Epithelial cell of prostate (primary cell): Measurements from ENCODE around the gene GRID1.
A peak's percentile ranks its signal among the peaks of the same experiment; 100 is the strongest.
"Not testable (repeated sequence)": the region's sequence is repeated elsewhere in the genome, so short reads cannot be mapped to it uniquely, and the experiment has no call there.

Experiments used
- DNase-seq: peaks from one replicate; pipeline ENCODE4 v3.0.0-alpha.2; 2011; ENCODE audit warnings: low read depth, low spot score
- H3K27ac ChIP-seq: fragments of 450-650 bp; 2 replicates; pipeline ENCODE4 v1.5.1; 2017; ENCODE audit warnings: mild to moderate bottlenecking

Gene GRID1

DNA sequence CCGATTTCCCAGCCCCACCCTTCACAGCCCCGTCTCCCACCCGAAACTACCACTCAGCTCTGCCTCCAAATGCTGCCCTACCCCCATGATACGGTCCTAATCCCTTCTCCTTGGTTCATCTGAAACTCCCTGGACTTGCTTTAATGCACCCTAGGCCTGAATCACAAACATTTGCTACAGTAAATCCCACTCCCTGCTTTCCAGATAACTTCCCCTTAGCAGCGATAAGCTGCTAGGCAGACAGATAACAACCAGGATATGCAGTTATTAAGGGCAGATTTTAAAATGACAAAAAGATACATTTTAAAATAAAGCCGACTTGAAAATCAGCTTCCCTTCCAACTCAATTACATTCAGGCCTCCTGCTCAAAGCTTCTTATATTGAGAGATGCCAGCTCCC, 514.7 kb downstream of the GRID1 start:
- DNase-seq: no peak
- H3K27ac ChIP-seq: no peak overlapping the region

GRCh38 chr10:85851325-85851724, 515.3 kb downstream of the GRID1 start:
- DNase-seq: peak; percentile 16
- H3K27ac ChIP-seq: no peak overlapping the region

- DNase-seq: no peak
- no peak overlapping the region for H3K27ac ChIP-seq
These were observed 515.9 kb downstream of the GRID1 start for GRCh38 chr10:85850736-85851135.

GRCh38 chr10:85849315-85849714, 517.3 kb downstream of the GRID1 start:
- DNase-seq: no peak
- H3K27ac ChIP-seq: no peak overlapping the region

DNA sequence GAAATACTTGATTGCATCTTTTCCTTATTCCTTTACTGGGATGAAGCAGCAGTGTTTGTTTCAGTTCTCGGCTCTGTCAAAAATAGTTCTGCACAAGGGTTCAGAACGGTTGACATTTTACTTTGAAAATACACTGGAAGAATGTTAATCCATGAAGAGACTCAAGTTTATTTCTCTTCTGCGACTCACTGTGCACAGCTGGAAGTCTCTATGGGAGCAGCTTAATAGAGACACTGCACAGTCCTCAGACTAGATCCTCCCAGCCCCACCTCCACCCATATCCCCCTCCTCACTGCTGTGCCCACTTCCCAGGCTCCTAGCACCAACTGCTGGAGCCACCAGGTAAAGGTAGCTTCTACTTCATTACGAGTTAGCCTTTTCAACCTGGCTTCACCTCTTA, 517.8 kb downstream of the GRID1 start:
- DNase-seq: no peak

GRCh38 chr10:85847085-85847484, 519.5 kb downstream of the GRID1 start:
- H3K27ac ChIP-seq: no peak overlapping the region
- DNase-seq: no peak

More for the DNA sequence above, 517.8 kb downstream of the GRID1 start:
- no peak overlapping the region for H3K27ac ChIP-seq

DNA sequence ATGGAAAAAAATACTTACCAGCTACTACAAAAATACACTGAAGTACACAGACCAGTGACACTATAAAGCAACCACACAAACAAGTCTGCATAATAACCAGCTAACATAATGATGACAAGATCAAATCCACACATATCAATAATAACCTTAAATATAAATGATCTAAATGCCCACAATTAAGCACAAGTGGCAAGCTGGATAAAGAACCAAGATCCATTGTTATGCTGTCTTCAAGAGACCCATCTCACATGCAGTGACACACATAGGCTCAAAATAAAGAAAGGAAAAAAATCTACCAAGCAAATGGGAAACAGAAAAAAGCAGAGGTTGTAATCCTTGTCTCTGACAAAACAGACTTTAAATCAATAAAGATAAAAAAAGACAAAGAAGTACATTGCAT, 527.9 kb downstream of the GRID1 start:
- DNase-seq, H3K27ac ChIP-seq: not testable (repeated sequence)

DNA sequence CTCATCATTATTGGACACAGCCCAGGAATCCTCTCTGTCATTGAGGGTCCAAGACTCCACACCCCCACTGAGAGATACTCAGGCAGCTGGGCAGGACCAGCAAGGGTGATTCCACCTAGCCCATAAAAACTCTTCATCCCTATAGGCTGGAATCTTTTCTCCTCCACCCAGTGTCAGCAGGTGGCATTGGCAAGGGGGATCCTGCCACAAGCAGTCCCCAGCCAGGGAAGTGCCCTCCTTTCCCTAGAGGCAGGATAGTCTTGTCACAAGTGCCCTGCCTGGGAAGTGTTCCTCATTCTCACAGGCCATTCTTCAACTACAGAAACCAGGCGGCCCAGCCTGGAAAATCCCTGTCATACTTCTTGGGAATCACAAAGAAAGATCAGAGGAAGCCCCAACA, 533.6 kb downstream of the GRID1 start:
- DNase-seq: no peak
- H3K27ac ChIP-seq: no peak overlapping the region

GRCh38 chr10:85831422-85831821, 535.2 kb downstream of the GRID1 start:
- DNase-seq: no peak
- no peak overlapping the region for H3K27ac ChIP-seq

DNA sequence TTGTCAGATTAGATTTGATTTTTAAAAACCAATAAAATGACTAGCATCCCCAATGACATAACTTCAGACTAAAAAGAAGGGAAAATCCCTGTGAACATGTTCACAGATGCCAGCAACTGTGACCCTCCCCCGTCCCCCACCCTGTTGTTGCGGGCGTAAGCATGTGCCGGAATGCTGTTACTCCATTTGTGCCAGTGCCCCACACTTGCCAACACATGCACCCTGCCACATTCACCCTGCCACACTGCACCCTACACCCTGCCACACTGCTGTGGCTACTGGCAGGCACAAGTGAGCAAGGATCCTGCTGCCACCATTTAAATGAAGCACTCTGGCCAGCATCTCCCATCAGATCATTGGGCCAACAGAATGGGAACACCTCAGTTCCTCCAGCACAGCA, 540.2 kb downstream of the GRID1 start:
- H3K27ac ChIP-seq: no peak overlapping the region
- DNase-seq: no peak

DNA sequence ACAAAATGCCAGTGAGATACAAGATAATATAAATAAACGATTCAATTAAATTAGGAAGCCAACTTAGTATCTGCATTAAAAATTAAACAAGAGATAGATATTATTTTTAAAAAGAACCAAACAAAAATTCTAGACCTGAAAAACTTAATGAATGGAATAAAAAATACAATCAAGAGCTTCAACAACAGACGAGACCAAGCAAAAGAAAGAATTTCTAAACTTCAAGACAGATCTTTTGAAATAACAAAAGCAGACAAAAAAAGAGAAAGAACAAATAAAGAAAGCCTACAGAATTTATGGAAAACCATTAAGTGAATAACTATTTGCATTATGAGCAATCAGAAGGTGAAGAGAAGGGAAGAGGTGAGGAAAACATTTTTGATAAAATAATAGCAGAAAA, 555.2 kb downstream of the GRID1 start:
- no peak for DNase-seq
- no peak overlapping the region for H3K27ac ChIP-seq

DNA sequence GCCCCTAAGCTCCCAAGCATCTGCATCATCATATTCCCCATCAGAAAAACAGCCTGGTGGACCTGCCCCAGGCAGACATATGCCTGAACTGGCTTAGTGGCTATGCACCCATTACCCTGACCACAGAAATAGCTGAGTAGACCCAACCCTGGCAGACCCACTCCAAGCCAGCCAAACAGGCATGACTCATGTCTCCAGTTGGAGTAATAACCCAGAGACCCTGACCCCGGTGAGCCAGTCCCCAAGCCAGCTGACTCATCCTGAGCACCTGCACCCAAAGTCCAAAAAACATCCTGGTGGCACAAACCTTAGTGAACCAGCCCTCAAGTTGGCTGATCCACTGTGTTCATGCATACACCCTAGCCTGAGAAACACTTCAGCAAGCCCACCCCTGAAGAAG, 555.9 kb downstream of the GRID1 start:
- DNase-seq: no peak
- no peak overlapping the region for H3K27ac ChIP-seq

GRCh38 chr10:85795460-85795859, 571.1 kb downstream of the GRID1 start:
- no peak for DNase-seq

GRCh38 chr10:85794553-85794952, 572.0 kb downstream of the GRID1 start:
- no peak overlapping the region for H3K27ac ChIP-seq
- no peak for DNase-seq

More at GRCh38 chr10:85795460-85795859, 571.1 kb downstream of the GRID1 start:
- peak overlapping the region; percentile 1 for H3K27ac ChIP-seq

DNA sequence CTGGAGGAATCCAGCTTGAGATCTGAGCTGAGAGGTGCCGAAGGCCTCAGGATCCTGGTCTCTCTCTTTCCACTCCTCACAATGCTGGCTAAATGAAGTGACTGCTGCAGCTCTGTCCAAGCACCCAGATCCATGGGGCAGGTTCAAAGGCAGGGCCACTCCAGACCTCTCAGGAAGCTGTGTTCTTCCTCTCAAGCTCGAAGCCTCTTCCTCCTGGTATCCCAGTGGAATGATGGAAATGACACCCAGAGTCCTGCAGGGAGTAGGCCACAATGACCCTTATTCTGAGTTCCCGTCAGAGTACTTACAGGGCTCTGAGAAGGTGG, 574.1 kb downstream of the GRID1 start:
- DNase-seq: no peak
- no peak overlapping the region for H3K27ac ChIP-seq

GRCh38 chr10:85791818-85792532, 574.6 kb downstream of the GRID1 start:
- H3K27ac ChIP-seq: no peak overlapping the region
- DNase-seq: no peak

DNA sequence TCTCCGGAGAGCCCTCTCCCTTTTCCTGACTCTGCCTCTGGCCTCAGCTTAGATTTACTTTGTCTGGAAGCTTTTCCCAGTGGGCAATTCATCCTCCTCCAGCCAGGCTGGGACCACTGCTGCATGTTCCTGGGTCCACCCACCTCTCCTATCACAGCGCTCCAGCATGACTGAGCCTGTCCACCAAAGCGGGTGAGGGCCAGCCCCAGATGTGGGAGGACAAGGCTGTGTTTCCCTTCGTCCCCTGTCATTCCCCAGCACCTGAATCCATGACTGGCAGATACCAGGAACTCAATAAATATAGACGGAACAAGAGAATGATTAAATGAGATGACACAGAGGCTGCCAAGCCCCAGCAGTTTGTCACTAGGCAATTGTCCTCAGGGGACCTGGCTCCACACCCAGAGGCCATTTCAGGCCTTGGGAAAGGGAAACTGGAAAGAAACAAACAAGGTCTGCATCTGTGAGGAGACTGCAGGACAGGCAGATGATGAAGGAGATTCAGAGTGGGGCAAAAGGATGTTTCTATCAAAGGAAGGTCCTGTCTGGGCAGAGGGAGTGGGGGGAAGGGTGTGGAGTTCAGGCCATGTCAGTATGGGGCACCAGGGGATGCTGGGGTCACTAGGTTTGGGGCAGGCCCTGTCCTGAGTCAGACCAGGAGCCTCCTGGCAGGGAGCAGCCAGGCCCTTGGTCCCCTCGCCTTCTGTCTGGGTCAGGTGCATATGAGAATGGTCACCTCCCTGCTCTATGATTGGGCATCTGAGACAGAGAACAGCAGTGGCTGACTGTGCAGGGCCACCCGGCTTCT, 576.4 kb downstream of the GRID1 start:
- DNase-seq: no peak
- no peak overlapping the region for H3K27ac ChIP-seq

DNA sequence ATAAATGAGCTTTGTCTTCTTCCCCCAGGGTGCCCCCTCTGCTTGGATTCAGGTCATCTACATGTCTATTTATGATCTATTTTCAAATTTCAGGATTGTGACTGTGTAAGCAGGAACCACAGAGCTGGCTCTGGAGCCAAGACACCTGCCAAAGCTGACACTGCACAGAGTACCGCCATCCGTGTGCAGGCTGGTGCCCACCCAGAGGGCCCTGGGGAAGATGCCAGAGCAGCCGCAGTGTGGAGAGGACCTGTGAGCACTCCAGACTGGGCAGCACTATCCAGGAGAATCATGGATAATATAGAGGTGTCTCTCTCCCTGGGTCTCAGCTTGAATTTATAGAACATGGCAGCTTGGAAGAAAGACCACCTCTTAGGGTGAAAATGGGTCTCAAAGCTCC, 577.5 kb downstream of the GRID1 start:
- no peak for DNase-seq
- H3K27ac ChIP-seq: no peak overlapping the region

- no peak overlapping the region for H3K27ac ChIP-seq
- no peak for DNase-seq
These were observed 578.0 kb downstream of the GRID1 start for GRCh38 chr10:85788570-85788969.

GRCh38 chr10:85787881-85788280, 578.7 kb downstream of the GRID1 start:
- no peak for DNase-seq
- no peak overlapping the region for H3K27ac ChIP-seq

DNA sequence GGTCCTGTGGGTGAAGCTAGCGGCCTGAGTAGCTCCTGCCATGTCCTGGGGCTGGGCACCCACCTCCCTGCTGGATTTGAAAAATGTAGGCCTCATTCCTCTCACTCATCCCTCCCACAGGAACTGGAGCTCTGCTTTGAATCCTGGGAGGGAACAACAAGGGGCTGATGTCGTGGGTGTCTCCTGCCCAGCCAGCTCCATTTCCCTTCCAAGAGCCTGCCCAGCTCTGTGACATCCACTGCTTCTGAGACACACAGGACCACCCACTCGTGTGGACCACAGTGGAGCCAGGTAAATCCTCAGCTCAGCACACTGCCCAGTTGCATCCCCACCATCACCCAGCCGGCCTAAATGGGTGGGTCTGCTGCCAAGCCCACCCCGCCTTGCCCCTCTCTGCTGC, 579.2 kb downstream of the GRID1 start:
- DNase-seq: no peak
- H3K27ac ChIP-seq: no peak overlapping the region

DNA sequence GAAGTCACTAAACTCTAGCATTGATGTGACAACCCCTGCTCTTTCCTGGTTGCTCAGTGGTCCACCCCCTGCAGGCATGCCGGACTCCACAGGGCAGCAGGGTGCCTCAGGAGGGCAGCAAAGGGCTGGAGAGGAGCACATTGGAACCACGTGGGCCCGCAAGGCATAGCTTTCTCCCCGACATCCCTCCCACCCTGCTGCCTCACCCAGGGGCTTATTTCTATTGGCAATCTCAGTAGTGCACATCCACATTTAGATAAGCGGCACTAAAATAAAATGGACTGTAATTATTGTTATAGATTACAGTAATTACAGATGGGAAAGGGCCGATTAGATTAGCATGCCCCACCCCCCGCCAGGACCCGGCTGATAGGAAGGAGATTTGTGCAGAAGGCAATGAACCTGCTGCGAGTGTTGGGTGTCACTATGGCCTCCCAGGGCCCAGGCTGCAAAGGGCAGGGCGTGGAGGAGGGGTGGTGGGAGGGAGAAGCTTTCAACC, 580.1 kb downstream of the GRID1 start:
- no peak for DNase-seq

More for the DNA sequence above, 580.1 kb downstream of the GRID1 start:
- no peak overlapping the region for H3K27ac ChIP-seq
